Superior temporal gyrus (tissue), 1 donor: ENCODE measurements around the gene NUDCD2.
"Not testable (repeated sequence)": the region's sequence is repeated elsewhere in the genome, so short reads cannot be mapped to it uniquely, and the experiment has no call there.

ENCODE experiments used
- DNase-seq: peaks from one replicate; pipeline ENCODE4 v3.0.0-alpha.2; 2016; ENCODE audit errors: extremely low spot score

Gene NUDCD2

DNA sequence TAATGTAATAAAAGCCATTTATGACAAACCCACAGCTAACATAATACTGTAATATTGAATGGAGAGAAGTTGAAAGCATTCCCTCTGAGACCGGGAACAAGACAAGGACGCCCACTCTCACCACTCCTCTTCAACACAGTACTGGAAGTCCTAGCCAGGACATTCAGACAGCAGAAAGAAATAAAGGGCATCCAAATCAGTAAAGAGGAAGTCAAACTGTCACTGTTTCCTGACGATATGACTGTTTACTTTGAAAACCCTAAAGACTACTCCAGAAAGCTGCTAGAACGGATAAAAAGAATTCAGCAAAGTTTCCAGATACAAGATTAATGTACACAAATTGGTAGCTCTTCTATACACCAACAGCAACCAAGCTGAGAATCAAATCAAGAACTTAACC lies 33.8 kb downstream of the NUDCD2 start:
- not testable (repeated sequence) for DNase-seq

DNA sequence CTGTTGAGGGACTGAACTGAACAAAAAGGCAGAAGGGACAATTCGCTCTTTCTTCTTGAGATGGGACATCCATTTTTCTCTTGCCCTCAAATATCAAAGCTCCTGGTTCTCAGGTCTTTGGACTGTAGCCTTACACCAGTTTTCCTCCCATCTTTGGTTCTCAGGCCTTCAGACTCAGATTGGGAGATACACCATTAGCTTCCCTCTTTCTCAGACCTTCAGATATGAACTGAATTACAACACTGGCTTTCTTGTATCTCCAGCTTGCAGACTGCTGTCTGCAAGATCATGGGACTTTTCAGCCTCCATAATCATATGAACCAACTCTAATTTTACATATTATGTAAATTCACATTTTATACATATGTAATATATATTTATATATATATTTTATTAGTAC lies 35.1 kb downstream of the NUDCD2 start:
- DNase-seq, result no peak

DNA sequence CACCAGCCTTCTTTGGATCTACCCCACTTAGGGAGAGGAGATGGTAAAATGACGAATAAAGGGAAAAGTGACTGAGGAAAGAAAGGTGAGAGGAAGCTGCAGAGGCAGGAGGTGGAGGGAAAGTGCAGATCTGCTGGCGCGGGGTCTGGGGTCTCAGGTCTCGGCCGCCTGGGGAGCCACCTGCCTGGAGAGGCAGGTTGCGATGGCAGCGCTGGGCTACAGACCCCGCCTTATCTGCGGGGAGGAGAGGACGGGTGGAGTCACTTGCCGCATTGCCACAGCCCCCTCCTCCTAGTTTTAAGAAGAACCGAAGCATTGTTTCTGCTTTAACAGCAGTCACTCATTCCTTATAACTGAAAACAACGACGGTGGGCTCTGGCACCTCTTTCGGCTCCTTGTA lies 44.2 kb downstream of the NUDCD2 start:
- not testable (repeated sequence) for DNase-seq

DNA sequence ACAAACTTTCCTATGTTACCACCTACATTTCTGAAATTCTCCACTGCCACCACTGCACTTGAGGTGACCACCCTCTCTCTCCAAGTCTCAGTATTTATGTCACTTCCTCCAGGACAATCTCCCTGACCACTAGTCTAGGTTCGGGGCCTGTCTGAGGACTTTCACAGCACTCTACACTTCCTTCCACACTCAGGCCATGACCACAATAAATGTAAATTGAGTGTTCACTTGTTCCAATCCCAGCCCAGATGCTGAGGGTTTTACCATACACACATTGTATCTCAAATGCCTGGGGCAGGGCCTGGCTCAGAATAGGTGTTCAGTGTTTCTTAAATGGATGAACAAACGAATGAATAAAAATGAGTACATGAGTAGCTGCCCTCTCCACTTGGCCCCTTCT lies 49.4 kb downstream of the NUDCD2 start:
- no peak for DNase-seq

DNA sequence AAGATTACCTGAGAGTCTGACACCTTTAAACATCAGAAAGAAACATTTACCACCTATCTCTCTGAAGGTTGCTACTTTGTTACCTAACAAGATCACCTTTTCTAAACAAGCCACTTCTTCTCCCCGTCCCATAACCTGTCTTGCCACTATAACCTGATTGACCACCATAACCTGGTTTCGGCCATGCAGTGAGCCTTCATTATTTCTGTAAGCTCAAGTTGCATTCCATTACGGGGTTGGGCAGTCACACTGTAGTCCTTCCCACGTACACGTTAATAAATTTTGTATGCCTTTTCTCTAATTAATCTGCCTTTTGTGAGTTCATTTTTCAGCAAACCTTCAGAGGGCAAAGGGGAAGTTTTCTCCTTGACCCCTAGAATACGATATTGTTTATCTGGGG lies 50.5 kb downstream of the NUDCD2 start:
- DNase-seq, result no peak

DNA sequence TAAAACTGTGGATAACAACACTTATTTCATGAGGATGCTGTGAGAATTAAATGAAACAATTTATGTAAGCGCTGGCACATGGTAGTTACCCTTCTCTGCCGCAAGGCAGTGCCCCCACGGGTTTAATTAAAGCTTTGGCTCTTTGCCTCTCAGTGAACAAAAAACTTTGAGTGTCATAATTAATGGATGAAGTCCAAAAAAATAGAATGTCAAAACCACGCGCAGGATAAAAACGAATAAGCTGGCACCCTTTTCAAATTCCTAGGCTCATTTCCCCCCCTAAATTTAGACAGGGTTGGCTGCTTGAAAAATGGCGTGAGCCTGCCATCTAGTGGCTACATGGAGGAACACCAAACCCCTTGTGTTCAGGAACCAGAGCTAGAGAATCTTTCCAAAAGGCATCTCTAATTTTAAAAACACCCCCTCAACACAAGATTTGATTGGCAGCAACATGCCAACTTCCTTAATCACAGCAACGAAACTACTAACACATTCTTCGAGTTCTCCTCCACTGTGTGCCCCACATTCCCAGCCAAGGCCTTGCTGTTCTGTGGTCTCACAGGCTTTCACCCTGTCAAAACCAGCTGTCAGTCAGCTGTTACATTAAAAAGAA lies 51.5 kb downstream of the NUDCD2 start:
- peak; percentile 91 for DNase-seq

DNA sequence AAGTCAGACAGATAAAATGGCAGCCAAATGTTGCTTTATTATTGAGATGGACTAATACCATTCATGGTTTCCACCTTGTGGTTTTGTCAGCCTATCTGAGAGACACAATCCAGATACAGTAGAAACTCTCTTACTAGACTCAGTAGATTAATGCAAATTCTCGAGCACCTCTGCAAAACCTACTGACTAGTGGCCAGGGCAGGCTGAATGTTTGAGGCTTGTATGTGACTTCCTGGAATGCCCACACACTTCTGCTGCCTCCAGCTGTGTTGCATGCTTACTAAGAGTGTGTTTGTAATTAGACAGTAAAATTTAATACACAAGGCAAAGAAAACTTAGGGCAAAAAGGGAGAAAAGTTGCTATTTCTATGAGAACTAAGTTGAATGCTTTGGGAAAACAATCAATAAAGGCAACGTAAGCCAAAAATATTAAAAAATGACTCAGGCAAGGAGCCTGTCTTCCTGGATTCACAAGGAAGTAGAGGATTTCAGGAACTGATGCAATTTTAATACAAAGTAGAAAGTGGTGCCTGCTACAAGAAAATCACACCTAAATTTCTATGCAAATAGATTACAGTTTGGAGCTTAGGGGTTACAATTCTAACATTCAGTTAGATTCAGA lies 52.8 kb downstream of the NUDCD2 start:
- no peak for DNase-seq

DNA sequence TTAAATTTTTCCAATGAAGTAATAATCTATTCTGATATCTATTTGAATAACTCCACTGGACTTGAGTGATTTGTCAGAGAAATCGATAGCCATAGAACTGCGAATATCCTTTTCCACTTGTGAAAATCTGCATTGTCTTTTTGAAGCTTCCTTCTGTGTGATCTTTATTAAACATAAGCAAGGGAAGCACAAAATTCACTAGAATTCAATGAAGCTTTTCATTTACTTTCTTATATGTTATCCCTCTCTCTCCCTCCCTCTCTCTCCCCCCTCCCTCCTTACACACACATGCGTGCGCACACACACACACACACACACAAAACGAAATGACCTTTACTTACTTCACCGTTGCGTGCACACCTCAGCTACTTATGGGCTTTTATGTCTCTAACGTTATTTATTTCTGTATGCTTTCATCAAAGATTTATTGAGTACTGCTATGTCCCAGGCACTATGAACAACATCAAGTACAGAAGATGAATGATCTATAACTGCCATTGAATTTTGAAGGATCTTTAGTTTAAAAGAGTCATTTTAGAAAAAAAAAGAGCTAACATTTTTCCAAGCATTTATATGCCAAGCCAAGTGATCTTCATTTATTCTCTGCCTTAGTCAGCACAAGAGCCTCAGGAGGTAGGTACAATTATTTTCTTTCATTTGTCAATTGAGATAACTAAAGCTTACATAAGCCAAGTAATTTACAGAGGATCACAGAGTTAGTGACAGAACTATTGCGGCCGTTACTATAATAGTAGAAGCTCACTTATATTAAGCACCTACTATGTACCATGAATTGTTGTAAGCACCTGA lies 55.3 kb downstream of the NUDCD2 start:
- DNase-seq, result no peak

DNA sequence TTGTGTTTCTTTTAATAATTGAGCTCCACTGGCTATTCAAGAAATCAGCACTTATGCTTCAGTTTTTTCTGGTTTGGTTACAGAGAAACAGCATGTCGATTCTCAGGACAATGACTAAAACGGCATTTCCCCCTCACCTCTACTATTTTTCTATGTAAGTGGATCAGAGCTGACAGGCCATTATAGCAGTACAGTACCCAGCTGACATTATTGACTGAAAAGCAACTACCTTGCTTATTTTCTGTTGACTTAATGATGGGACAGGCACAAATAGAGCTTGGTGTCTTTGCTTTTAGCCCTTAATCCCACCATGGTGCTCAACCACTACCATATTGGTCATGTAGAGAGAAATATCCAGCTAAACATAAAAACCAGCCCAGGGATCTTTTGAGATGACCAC lies 57.9 kb downstream of the NUDCD2 start:
- no peak for DNase-seq

DNA sequence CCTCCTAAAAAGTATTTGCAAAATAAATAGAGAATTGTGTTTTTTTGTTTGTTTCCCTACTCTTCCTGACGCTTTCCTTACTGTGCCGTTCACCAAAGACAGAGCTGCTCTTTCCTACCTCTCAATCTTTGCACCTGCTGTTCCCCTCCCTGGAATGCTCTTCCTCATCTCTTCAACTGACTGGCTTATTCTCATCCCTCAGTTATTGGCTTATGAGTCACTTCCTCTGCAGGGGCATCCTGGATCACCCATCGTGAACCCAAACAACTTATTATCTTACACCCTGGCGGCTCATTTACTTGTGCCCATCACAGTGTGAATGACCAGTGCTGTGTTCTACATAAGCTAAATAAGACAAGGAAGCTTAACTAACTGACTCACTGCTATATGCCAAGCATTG lies 58.6 kb downstream of the NUDCD2 start:
- no peak for DNase-seq

DNA sequence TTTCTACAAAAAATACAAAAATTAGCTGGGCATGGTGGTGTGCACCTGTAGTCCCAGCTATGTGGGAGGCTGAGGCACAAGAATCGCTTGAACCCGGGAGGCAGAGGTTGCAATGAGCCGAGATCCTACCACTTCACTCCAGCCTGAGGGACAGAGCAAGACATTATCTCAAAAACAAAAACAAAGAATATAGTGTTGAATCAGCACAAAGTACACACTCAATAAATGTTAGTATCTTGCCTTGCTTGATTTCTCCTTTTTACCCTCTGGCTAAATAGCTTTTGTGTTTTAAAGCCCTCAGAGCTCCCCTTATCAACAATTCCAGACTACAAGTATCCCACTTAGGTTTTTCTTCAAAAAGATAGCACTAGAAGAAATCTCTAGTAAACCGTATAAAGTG lies 60.0 kb downstream of the NUDCD2 start:
- DNase-seq, result no peak

DNA sequence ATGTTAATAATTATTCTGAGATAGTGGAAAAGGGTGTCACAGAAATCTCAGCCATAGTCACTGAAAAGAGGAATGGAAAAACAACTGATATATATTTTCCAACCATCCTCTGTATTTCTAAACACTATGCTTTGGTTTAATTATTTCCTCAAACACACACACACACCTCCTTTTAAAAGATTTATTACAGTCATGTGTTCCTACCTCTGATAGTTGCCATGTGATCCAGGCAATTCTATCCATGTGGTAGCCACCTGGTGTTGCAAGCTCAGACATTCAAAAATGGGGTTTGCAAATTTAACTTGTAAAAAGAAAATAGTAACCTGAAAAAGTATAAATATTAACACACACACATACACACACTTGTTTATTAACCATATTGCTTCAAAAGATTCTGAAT lies 62.5 kb downstream of the NUDCD2 start:
- no peak for DNase-seq

DNA sequence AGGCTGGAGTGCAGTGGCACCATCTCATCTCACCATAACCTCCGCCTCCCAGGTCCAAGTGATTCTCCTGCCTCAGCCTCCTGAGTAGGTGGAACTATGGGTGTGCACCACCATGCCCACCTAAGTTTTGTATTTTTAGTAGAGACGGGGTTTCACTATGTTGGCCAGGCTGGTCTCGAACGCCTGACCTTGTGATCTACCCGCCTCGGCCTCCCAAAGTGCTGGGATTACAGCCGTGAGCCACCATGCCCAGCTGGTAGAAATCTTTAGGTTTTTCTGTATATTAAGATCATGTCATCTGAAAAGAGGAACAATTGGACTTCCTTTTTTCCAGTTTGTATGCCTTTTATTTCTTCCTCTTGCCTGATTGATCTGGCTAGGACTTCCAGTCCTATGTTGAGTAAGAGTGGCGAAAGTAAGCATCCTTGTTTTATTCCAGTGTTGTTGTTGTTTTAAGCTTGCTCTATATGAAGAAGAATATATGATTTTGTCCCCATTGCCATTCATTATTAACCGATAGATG lies 63.0 kb downstream of the NUDCD2 start:
- DNase-seq, result not testable (repeated sequence)
